K562 (cell line): ENCODE results near the gene NAA80. TPM values are rescaled to one million over a fixed set of nuclear protein-coding genes. Genes with fewer than 3 reads are reported as not detected.
A peak's percentile ranks its signal among the peaks of the same experiment; 100 is the strongest.

Experiments
- ATF4 ChIP-seq: fragments of 450-650 bp; formaldehyde crosslinking; IDR thresholded peaks from 2 replicates; pipeline ENCODE4 v1.4.0; 2022; ENCODE audit warnings: mild to moderate bottlenecking, moderate library complexity
- COPS2 ChIP-seq: fragments of 450-650 bp; conservative IDR thresholded peaks from 2 replicates; pipeline ENCODE4 v1.6.1; 2016; ENCODE audit warnings: mild to moderate bottlenecking, moderate library complexity
- CTCF ChIP-seq, 3 experiments: IDR thresholded peaks in 2 of 3; conservative IDR thresholded peaks in 1 of 3; 2 replicates each; pipeline ENCODE4 v1.5.1; 2011 to 2012; ENCODE audit warnings: low read length in 3 of 3, mild to moderate bottlenecking in 3 of 3, control low read depth in 2 of 3, improper control_type of control experiment in 1 of 3, inconsistent platforms in 1 of 3, low read depth in 1 of 3, mixed read lengths in 1 of 3, moderate library complexity in 1 of 3; ENCODE audit not compliant: insufficient read depth in 2 of 3
- TCFL5 ChIP-seq: fragments of 250-450 bp; sonication (Bioruptor Pico); conservative IDR thresholded peaks from 2 replicates; pipeline ENCODE4 v1.6.1; 2021; ENCODE audit warnings: mild to moderate bottlenecking, moderate library complexity, matching md5 sums
- U2AF2 ChIP-seq: fragments of 200-400 bp; formaldehyde crosslinking; optimal IDR thresholded peaks from 2 replicates; pipeline ENCODE3; 2017; ENCODE audit warnings: low read depth, mild to moderate bottlenecking, low read length
- ZNF347 ChIP-seq: fragments of 450-650 bp; formaldehyde crosslinking; IDR thresholded peaks from 2 replicates; pipeline ENCODE4 v1.4.0; 2020; ENCODE audit warnings: low read depth, mild to moderate bottlenecking, moderate library complexity
- ZNF76 ChIP-seq: fragments of 250-450 bp; sonication (Bioruptor Pico); IDR thresholded peaks from 2 replicates; pipeline ENCODE4 v1.4.0; 2020; ENCODE audit warnings: mild to moderate bottlenecking, moderate library complexity, borderline replicate concordance
- polyA plus RNA-seq, 8 experiments: library from polyadenylated mRNA; depleted of rRNA in 4 of 8; stranded (reverse) in 5 of 8; unstranded in 3 of 8; fragments of >200 nt; fragmentation: Nextera tagmentation in 2 of 8; fragmentation: Illumina TruSeq in 1 of 8; extraction: Ambion mirVana in 2 of 8; extraction: Trizol in 1 of 8; gene quantifications; 2 replicates each; pipeline versions ENCODE4 v1.2.1 to v1.2.3, GENCODE V29; 2011 to 2014; ENCODE audit warnings: inconsistent platforms in 1 of 8, missing spikeins in 1 of 8
- total RNA-seq, 7 experiments: library from RNA; depleted of rRNA in 6 of 7; stranded (reverse); fragments of >200 nt in 6 of 7; fragmentation: Illumina TruSeq in 2 of 7; extraction: Trizol in 2 of 7; gene quantifications; 2 replicates each; pipeline versions ENCODE4 v1.2.1 to v1.2.3, GENCODE V29; 2011 to 2021; ENCODE audit warnings: low replicate concordance in 1 of 7
- TF ChIP-seq, protein P1 (sequence below): IDR thresholded peaks from 2 replicates; pipeline ENCODE4 v1.6.1; 2016; ENCODE audit warnings: missing genetic modification characterization, missing compliant biosample characterization

Gene NAA80
- total and polyA plus RNA-seq, 9 of the 15 experiments (the other 6 are each of a cell fraction or from before 2014, with no cell fraction given) = 0.82 to 24.0 (median 8.6) TPM

GRCh38 chr3:50260027-50260941, 38.9 kb downstream of the NAA80 start (continued):
- TF ChIP-seq TCFL5 (CRISPR knock-in tag) = no peak
- peak; percentile 77 to 93 (median 91) for TF ChIP-seq CTCF (IDR thresholded peaks at IDR 0.05 in 2 of 3, conservative IDR thresholded peaks at IDR 0.05 in 1 of 3; ENCODE audit: insufficient read depth in 2 of 3, low read depth in 1 of 3, low read length in 3 of 3)
- TF ChIP-seq COPS2 = no peak
- no peak for TF ChIP-seq U2AF2
- no peak for TF ChIP-seq ZNF76
- TF ChIP-seq, protein P1, sequence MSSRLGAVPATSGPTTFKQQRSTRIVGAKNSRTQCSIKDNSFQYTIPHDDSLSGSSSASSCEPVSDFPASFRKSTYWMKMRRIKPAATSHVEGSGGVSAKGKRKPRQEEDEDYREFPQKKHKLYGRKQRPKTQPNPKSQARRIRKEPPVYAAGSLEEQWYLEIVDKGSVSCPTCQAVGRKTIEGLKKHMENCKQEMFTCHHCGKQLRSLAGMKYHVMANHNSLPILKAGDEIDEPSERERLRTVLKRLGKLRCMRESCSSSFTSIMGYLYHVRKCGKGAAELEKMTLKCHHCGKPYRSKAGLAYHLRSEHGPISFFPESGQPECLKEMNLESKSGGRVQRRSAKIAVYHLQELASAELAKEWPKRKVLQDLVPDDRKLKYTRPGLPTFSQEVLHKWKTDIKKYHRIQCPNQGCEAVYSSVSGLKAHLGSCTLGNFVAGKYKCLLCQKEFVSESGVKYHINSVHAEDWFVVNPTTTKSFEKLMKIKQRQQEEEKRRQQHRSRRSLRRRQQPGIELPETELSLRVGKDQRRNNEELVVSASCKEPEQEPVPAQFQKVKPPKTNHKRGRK (tag) = no peak
- no peak for TF ChIP-seq ZNF347 (CRISPR knock-in tag)
- no peak for TF ChIP-seq ATF4
